ENCODE results near the gene GLMN. TPM values are rescaled to one million over a fixed set of nuclear protein-coding genes. Genes with fewer than 3 reads are reported as not detected.

The GLMN gene
- total RNA-seq (11.6 and 16.5 TPM in 2 replicates), polyA plus RNA-seq (10.0 and 14.5 TPM in 2 replicates)

- peak within 1 kb of the TSS; percentile 97 for H3K27ac ChIP-seq
- TF ChIP-seq CTCF (IDR thresholded peaks at IDR 0.05; ENCODE audit: poor library complexity) (no peak), EZH2 (IDR thresholded peaks at IDR 0.05; ENCODE audit: borderline replicate concordance) (no peak), EZH2phosphoT487 (IDR thresholded peaks at IDR 0.05; ENCODE audit: low read depth, severe bottlenecking, unreplicated experiment) (no peak)
- peaks cover 7% of the 10 kb centered on the region for H4K20me1 ChIP-seq (ENCODE audit: insufficient read depth, poor library complexity, severe bottlenecking)
- peak within 1 kb of the TSS; percentile 83 for H3K4me2 ChIP-seq
- H3K79me2 ChIP-seq: peaks cover 43% of the 10 kb centered on the region
- no peaks in the 10 kb centered on the region for H3K27me3 ChIP-seq
- WGBS (ENCODE audit: low lambda C conversion rate, missing lambda C conversion rate): 2% methylated on average over 76 of the region's 76 CpGs
- DNase-seq (ENCODE audit: low spot score): peak; percentile 95
- no peaks in the 10 kb centered on the region for H3K9me2 ChIP-seq (replicated peaks; ENCODE audit: insufficient read depth)
- no peaks in the 10 kb centered on the region for H3K36me3 ChIP-seq (replicated peaks; ENCODE audit: insufficient read depth, low read depth)
- H3K4me3 ChIP-seq: peak within 1 kb of the TSS; percentile 73
- no peaks in the 10 kb centered on the region for H3K9me3 ChIP-seq (ENCODE audit: low read depth)
- no peaks in the 10 kb centered on the region for H3K4me1 ChIP-seq (ENCODE audit: insufficient read depth)
- H2AFZ ChIP-seq: peak within 1 kb of the TSS; percentile 91
Observed at GRCh38 chr1:92298573-92299476, at the start of gene GLMN, which contains the start of gene RPAP2. Gene GLMN, minus strand, starts transcription at chr1:92298987. Its CDS starts 988 bp downstream, at chr1:92297999. Gene RPAP2, plus strand, starts transcription at chr1:92299059. Its CDS starts 15 bp downstream, at chr1:92299074.

- 87% methylated on average over 1 of the region's 1 CpG for whole genome bisulfite sequencing (ENCODE audit: low lambda C conversion rate, missing lambda C conversion rate)
- no peaks in the 10 kb centered on the region for H3K27me3 ChIP-seq
- no peaks in the 10 kb centered on the region for H3K36me3 ChIP-seq (replicated peaks; ENCODE audit: insufficient read depth, low read depth)
- H3K79me2 ChIP-seq: no peaks in the 10 kb centered on the region
- H3K4me2 ChIP-seq: no peak overlapping the region
- TF ChIP-seq EZH2 (IDR thresholded peaks at IDR 0.05; ENCODE audit: borderline replicate concordance): no peak
- no peak for TF ChIP-seq EZH2phosphoT487 (IDR thresholded peaks at IDR 0.05; ENCODE audit: low read depth, severe bottlenecking, unreplicated experiment)
- no peak for TF ChIP-seq CTCF (IDR thresholded peaks at IDR 0.05; ENCODE audit: poor library complexity)
- no peak overlapping the region for H2AFZ ChIP-seq
- no peaks in the 10 kb centered on the region for H3K9me3 ChIP-seq (ENCODE audit: low read depth)
- H4K20me1 ChIP-seq (ENCODE audit: insufficient read depth, poor library complexity, severe bottlenecking): no peaks in the 10 kb centered on the region
- H3K27ac ChIP-seq: no peak overlapping the region
- no peak for DNase-seq (ENCODE audit: low spot score)
- no peak overlapping the region for H3K4me3 ChIP-seq
- no peaks in the 10 kb centered on the region for H3K4me1 ChIP-seq (ENCODE audit: insufficient read depth)
- no peaks in the 10 kb centered on the region for H3K9me2 ChIP-seq (replicated peaks; ENCODE audit: insufficient read depth)
Observed at GRCh38 chr1:92346866-92347640, 48.3 kb upstream of the GLMN start.

- no peaks in the 10 kb centered on the region for H3K79me2 ChIP-seq
- no peaks in the 10 kb centered on the region for H3K36me3 ChIP-seq (replicated peaks; ENCODE audit: insufficient read depth, low read depth)
- no peak overlapping the region for H3K4me2 ChIP-seq
- no peaks in the 10 kb centered on the region for H3K9me2 ChIP-seq (replicated peaks; ENCODE audit: insufficient read depth)
- no peaks in the 10 kb centered on the region for H3K4me1 ChIP-seq (ENCODE audit: insufficient read depth)
- H3K27ac ChIP-seq: no peak overlapping the region
- TF ChIP-seq EZH2phosphoT487 (IDR thresholded peaks at IDR 0.05; ENCODE audit: low read depth, severe bottlenecking, unreplicated experiment) (no peak), EZH2 (IDR thresholded peaks at IDR 0.05; ENCODE audit: borderline replicate concordance) (no peak), CTCF (IDR thresholded peaks at IDR 0.05; ENCODE audit: poor library complexity) (no peak)
- H3K4me3 ChIP-seq: no peak overlapping the region
- DNase-seq (ENCODE audit: low spot score): no peak
- H3K27me3 ChIP-seq: no peaks in the 10 kb centered on the region
- WGBS (ENCODE audit: low lambda C conversion rate, missing lambda C conversion rate): 88% methylated on average over 3 of the region's 3 CpGs
- no peaks in the 10 kb centered on the region for H4K20me1 ChIP-seq (ENCODE audit: insufficient read depth, poor library complexity, severe bottlenecking)
- no peak overlapping the region for H2AFZ ChIP-seq
- H3K9me3 ChIP-seq (ENCODE audit: low read depth): no peaks in the 10 kb centered on the region
Observed at GRCh38 chr1:92343061-92343460, 44.3 kb upstream of the GLMN start.

All from hepatocyte (in vitro differentiated cells).